ENCODE data around the gene GNA15. TPM values are rescaled to one million over a fixed set of nuclear protein-coding genes. Genes with fewer than 3 reads are reported as not detected.

The GNA15 gene
- total and polyA plus RNA-seq, 2 of the 8 experiments (the other 6 are each of a cell fraction or from before 2014, with no cell fraction given), result 0.26 to 0.45 TPM

GRCh38 chr19:3157096-3157845, 21.4 kb downstream of the GNA15 start:
- 90% methylated on average over 23 of the region's 23 CpGs; no CpG with 5 or more reads in 1 of the 2 experiments for WGBS, 2 experiments (ENCODE audit: extremely low coverage in 1 of 2, insufficient coverage in 1 of 2, insufficient read length in 1 of 2, insufficient replicate concordance in 2 of 2, low coverage in 1 of 2, low lambda C conversion rate in 2 of 2, missing lambda C conversion rate in 1 of 2)
- H3K27ac ChIP-seq (ENCODE audit: low read depth, low read length), result no peak overlapping the region
- H3K79me2 ChIP-seq (ENCODE audit: control insufficient read depth in 1 of 2, insufficient read depth in 2 of 2, low read length in 2 of 2), result no peaks in the 10 kb centered on the region
- H4K91ac ChIP-seq (replicated peaks; ENCODE audit: insufficient read length, low read length), result no peak overlapping the region
- no peak overlapping the region for H4K8ac ChIP-seq (ENCODE audit: extremely low read depth, insufficient read depth, low read length)
- H2BK5ac ChIP-seq (ENCODE audit: low read depth, low read length), result no peak overlapping the region
- CTCF ChIA-PET (ENCODE audit: partially characterized antibody), result interaction anchor here (1.5 to 11.1 kb wide), 2 partner anchors 11 to 29 kb away, joined by 4 to 162 read pairs; no protein-coding TSS in a partner anchor
- no peak overlapping the region for H3K18ac ChIP-seq (ENCODE audit: extremely low read depth, low read length)
- no peak overlapping the region for H3K23ac ChIP-seq (ENCODE audit: insufficient read length)
- H3K56ac ChIP-seq (replicated peaks; ENCODE audit: insufficient read length, low read depth, low read length), result no peak overlapping the region
- POLR2A ChIA-PET (ENCODE audit: partially characterized antibody), result no interaction called here
- peaks cover 15% of the 10 kb centered on the region; the same call in 1 of the 2 replicates for H3K23me2 ChIP-seq (ENCODE audit: low read depth, low read length)
- no peak overlapping the region for H4K5ac ChIP-seq (ENCODE audit: insufficient read length, low read depth, low read length)
- H3K4me2 ChIP-seq (ENCODE audit: insufficient read depth in 1 of 2, low read depth in 2 of 2, low read length in 2 of 2), result no peak overlapping the region
- H2BK12ac ChIP-seq (ENCODE audit: low read depth, low read length), result peak overlapping the region; percentile 84; the same call in 1 of the 2 replicates
- DNase-seq (ENCODE audit: low read depth in 1 of 2, low spot score in 2 of 2) (no peak), FAIRE-seq (no peak)
- peaks cover 0 to 6% (median 0%) of the 10 kb centered on the region in 4 experiments; a peak in 2 of 7 replicates for H3K4me1 ChIP-seq (replicated peaks in 1 of 4; ENCODE audit: control insufficient read depth in 3 of 4, insufficient read depth in 4 of 4, low read length in 3 of 4)
- no peak overlapping the region for H2AK5ac ChIP-seq (ENCODE audit: low read depth, low read length)
- no peak overlapping the region for H3K9ac ChIP-seq (replicated peaks in 1 of 4; ENCODE audit: extremely low read depth in 1 of 4, low read depth in 3 of 4, low read length in 3 of 4)
- H2BK120ac ChIP-seq (replicated peaks; ENCODE audit: low read depth, low read length), result no peak overlapping the region
- H3K14ac ChIP-seq (ENCODE audit: insufficient read length), result no peak overlapping the region
- no peak overlapping the region for H2AFZ ChIP-seq (ENCODE audit: low read length)
- no peak overlapping the region for H3K4ac ChIP-seq (replicated peaks; ENCODE audit: insufficient read length, low read depth, low read length)
- H3K9me3 ChIP-seq (ENCODE audit: insufficient read depth in 2 of 2, low read depth in 1 of 2, low read length in 1 of 2), result no peaks in the 10 kb centered on the region
- no peaks in the 10 kb centered on the region; a peak in 1 of 7 replicates for H3K27me3 ChIP-seq (replicated peaks in 1 of 4; ENCODE audit: control insufficient read depth in 3 of 4, extremely low read depth in 1 of 4, insufficient read depth in 3 of 4, low read length in 3 of 4)
- H3K36me3 ChIP-seq (ENCODE audit: control insufficient read depth in 2 of 4, insufficient read depth in 4 of 4, low read length in 3 of 4), result no peaks in the 10 kb centered on the region; a peak in 1 of 8 replicates
- peaks cover 0 to 11% of the 10 kb centered on the region in 2 experiments for H4K20me1 ChIP-seq (replicated peaks in 1 of 2; ENCODE audit: control insufficient read depth in 1 of 2, insufficient read depth in 2 of 2, low read length in 2 of 2)
- H3K79me1 ChIP-seq (ENCODE audit: low read depth, low read length), result no peaks in the 10 kb centered on the region; the same call in 1 of the 2 replicates
- no peak overlapping the region for H2BK20ac ChIP-seq (ENCODE audit: low read length)
- H2BK15ac ChIP-seq (ENCODE audit: low read length), result no peak overlapping the region
- H3K4me3 ChIP-seq (ENCODE audit: extremely low read depth in 1 of 4, insufficient read depth in 2 of 4, low read depth in 3 of 4, low read length in 4 of 4), result no peak overlapping the region
- TF ChIP-seq ATF2 (IDR thresholded peaks at IDR 0.05; ENCODE audit: low read length) (no peak), SAP30 (IDR thresholded peaks at IDR 0.05; ENCODE audit: insufficient read depth, insufficient replicate concordance, low read length) (no peak), TAF1 (IDR thresholded peaks at IDR 0.05; ENCODE audit: low read depth, low read length) (no peak), KDM1A (IDR thresholded peaks at IDR 0.05; ENCODE audit: borderline replicate concordance, low read length) (no peak), TEAD4 (IDR thresholded peaks at IDR 0.05; ENCODE audit: low read depth, low read length) (no peak), HDAC2 (IDR thresholded peaks at IDR 0.05; ENCODE audit: borderline replicate concordance in 1 of 2, low read depth in 2 of 2, low read length in 2 of 2) (no peak), EGR1 (IDR thresholded peaks at IDR 0.05; ENCODE audit: borderline replicate concordance, low read depth, low read length) (no peak), NANOG (IDR thresholded peaks at IDR 0.05; ENCODE audit: insufficient read depth, low read depth, low read length, poor library complexity, severe bottlenecking) (no peak), GTF2F1 (IDR thresholded peaks at IDR 0.05; ENCODE audit: borderline replicate concordance, low read depth, low read length) (no peak), SP1 (IDR thresholded peaks at IDR 0.05; ENCODE audit: low read depth, low read length) (no peak)
